GM23248 (cell line): Measurements from ENCODE around the gene KCNH6. TPM values are rescaled to one million over a fixed set of nuclear protein-coding genes. Genes with fewer than 3 reads are reported as not detected.

Experiments used
- DNase-seq: peaks from one replicate; pipeline ENCODE4 v3.0.0-alpha.2; 2015
- H2AFZ ChIP-seq: fragments of 200-600 bp; sonication (generic); 2 replicates; pipeline ENCODE4 v1.6.1; 2016; ENCODE audit warnings: antibody characterized with exemption
- H3F3A ChIP-seq: fragments of 200-600 bp; sonication (generic); 2 replicates; pipeline ENCODE4 v1.6.1; 2016; ENCODE audit warnings: mild to moderate bottlenecking, antibody characterized with exemption, mixed run types; ENCODE audit not compliant: insufficient read depth
- H3K27ac ChIP-seq: fragments of 200-600 bp; sonication (generic); 2 replicates; pipeline ENCODE4 v1.5.1; 2016; ENCODE audit warnings: mild to moderate bottlenecking
- H3K27me3 ChIP-seq: fragments of 200-600 bp; sonication (generic); replicated peaks from 2 replicates; pipeline ENCODE4 v1.6.1; 2016; ENCODE audit warnings: mild to moderate bottlenecking; ENCODE audit not compliant: insufficient read depth
- H3K36me3 ChIP-seq: fragments of 200-600 bp; sonication (generic); 2 replicates; pipeline ENCODE4 v1.6.1; 2016; ENCODE audit warnings: low read depth, mild to moderate bottlenecking
- H3K4me1 ChIP-seq: fragments of 200-600 bp; sonication (generic); 2 replicates; pipeline ENCODE4 v1.6.1; 2016; ENCODE audit warnings: mild to moderate bottlenecking; ENCODE audit not compliant: insufficient read depth
- H3K4me2 ChIP-seq: fragments of 200-600 bp; sonication (generic); one replicate; pipeline ENCODE4 v1.6.1; 2016; ENCODE audit warnings: mild to moderate bottlenecking; ENCODE audit not compliant: unreplicated experiment
- H3K4me3 ChIP-seq: fragments of 200-600 bp; sonication (generic); 2 replicates; pipeline ENCODE4 v1.5.1; 2016; ENCODE audit warnings: mild to moderate bottlenecking
- H3K79me2 ChIP-seq: fragments of 200-600 bp; sonication (generic); 2 replicates; pipeline ENCODE4 v1.6.1; 2016; ENCODE audit warnings: mild to moderate bottlenecking; ENCODE audit not compliant: insufficient read depth
- H3K9ac ChIP-seq: fragments of 200-600 bp; sonication (generic); 2 replicates; pipeline ENCODE4 v1.6.1; 2016; ENCODE audit warnings: mild to moderate bottlenecking
- H3K9me2 ChIP-seq: fragments of 200-600 bp; sonication (generic); 2 replicates; pipeline ENCODE4 v1.6.1; 2016; ENCODE audit warnings: mixed run types, mild to moderate bottlenecking, moderate library complexity; ENCODE audit not compliant: insufficient read depth
- H3K9me3 ChIP-seq: fragments of 200-600 bp; sonication (generic); one replicate; pipeline ENCODE4 v1.6.1; 2017; ENCODE audit warnings: low read depth
- H4K20me1 ChIP-seq: fragments of 200-600 bp; sonication (generic); 2 replicates; pipeline ENCODE4 v1.6.0; 2016; ENCODE audit not compliant: insufficient read depth
- EZH2 ChIP-seq: fragments of 200-600 bp; sonication (generic); IDR thresholded peaks from 2 replicates; pipeline ENCODE4 v1.6.1; 2018; ENCODE audit warnings: antibody characterized with exemption, mild to moderate bottlenecking; ENCODE audit not compliant: insufficient read depth, poor library complexity, severe bottlenecking
- EZH2phosphoT487 ChIP-seq: fragments of 200-600 bp; sonication (generic); IDR thresholded peaks from 2 replicates; pipeline ENCODE4 v1.6.1; 2018; ENCODE audit warnings: antibody characterized with exemption, moderate library complexity, mild to moderate bottlenecking, low read depth; ENCODE audit not compliant: insufficient read depth
- WGBS, 2 experiments: methylation state at CpG; one replicate each; pipeline ENCODE4 v1.1.6; 2015 to 2017; ENCODE audit warnings: low lambda C conversion rate in 2 of 2, low coverage in 1 of 2; ENCODE audit errors: missing lambda C conversion rate in 2 of 2; 5-methylcytosine and 5-hydroxymethylcytosine counted together
- in situ Hi-C: fragments of 300-500 bp; cut with MboI; formaldehyde crosslinking; loops from 2 replicates; pipeline ENCODE4 v1.15.0; 2020
- polyA plus RNA-seq: library from polyadenylated mRNA; unstranded; fragments of >200 nt; fragmentation: Nextera tagmentation; extraction: Ambion mirVana; gene quantifications from 2 replicates; pipeline ENCODE4 v1.2.1, GENCODE V29; 2016
- total RNA-seq: library from RNA; depleted of rRNA; stranded (reverse); fragments of >200 nt; shearing (Covaris generic); gene quantifications from 2 replicates; pipeline ENCODE4 v1.2.3, GENCODE V29; 2014; rRNA removed

Gene KCNH6, protein sequence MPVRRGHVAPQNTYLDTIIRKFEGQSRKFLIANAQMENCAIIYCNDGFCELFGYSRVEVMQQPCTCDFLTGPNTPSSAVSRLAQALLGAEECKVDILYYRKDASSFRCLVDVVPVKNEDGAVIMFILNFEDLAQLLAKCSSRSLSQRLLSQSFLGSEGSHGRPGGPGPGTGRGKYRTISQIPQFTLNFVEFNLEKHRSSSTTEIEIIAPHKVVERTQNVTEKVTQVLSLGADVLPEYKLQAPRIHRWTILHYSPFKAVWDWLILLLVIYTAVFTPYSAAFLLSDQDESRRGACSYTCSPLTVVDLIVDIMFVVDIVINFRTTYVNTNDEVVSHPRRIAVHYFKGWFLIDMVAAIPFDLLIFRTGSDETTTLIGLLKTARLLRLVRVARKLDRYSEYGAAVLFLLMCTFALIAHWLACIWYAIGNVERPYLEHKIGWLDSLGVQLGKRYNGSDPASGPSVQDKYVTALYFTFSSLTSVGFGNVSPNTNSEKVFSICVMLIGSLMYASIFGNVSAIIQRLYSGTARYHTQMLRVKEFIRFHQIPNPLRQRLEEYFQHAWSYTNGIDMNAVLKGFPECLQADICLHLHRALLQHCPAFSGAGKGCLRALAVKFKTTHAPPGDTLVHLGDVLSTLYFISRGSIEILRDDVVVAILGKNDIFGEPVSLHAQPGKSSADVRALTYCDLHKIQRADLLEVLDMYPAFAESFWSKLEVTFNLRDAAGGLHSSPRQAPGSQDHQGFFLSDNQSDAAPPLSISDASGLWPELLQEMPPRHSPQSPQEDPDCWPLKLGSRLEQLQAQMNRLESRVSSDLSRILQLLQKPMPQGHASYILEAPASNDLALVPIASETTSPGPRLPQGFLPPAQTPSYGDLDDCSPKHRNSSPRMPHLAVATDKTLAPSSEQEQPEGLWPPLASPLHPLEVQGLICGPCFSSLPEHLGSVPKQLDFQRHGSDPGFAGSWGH
- total RNA-seq (not detected in 2 replicates), polyA plus RNA-seq (not detected in 2 replicates)

DNA sequence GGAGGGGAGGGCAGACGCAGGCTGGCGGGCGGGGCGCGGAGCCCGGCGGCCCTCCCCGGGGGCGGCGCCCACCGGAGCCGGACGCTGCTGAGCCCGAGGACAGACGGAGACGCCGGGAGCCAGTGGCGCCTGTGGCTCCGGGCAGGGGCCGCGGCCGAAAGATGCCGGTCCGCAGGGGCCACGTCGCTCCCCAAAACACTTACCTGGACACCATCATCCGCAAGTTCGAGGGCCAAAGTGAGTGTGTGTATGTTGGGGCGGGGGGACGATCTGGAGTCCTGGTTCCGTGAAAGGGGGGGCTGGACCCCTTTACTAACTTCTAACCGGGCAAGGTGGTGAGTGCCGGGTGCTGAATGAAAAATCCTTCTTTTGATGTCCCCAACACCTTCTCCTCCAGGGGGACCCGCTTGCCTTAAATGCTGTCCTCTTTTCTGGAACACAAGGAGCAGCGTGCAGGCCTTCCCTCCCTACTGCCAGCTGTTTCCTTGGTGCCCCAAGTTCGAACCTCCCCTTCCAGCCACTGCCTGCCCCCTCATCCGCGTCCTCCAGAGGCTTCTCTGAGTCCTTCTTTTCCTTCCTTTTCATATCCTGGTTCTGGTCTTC lies at the start of gene KCNH6:
Gene KCNH6, plus strand, starts transcription at position 106 of the 603 bp plus-strand sequence. Its CDS starts 56 bp downstream, at position 162.
- Histone ChIP-seq H3F3A (no peaks in the 10 kb centered on the region), H3K4me2 (peak within 1 kb of the TSS; percentile 20), H3K79me2 (no peaks in the 10 kb centered on the region), H3K9me3 (no peaks in the 10 kb centered on the region), H2AFZ (no peak within 1 kb of the TSS), H4K20me1 (no peaks in the 10 kb centered on the region), H3K4me3 (no peak within 1 kb of the TSS), H3K27ac (no peak within 1 kb of the TSS), H3K4me1 (no peaks in the 10 kb centered on the region), H3K9ac (no peak within 1 kb of the TSS), H3K36me3 (no peaks in the 10 kb centered on the region), H3K9me2 (no peaks in the 10 kb centered on the region), H3K27me3 (no peaks in the 10 kb centered on the region; the same call in none of the 2 replicates)
- no peak for TF ChIP-seq EZH2phosphoT487
- no peak for TF ChIP-seq EZH2
- in situ Hi-C loops: no loop called here
- WGBS, 2 experiments: 8 to 20% methylated on average over 14 to 37 of the region's 38 CpGs
- DNase-seq: no peak

DNA sequence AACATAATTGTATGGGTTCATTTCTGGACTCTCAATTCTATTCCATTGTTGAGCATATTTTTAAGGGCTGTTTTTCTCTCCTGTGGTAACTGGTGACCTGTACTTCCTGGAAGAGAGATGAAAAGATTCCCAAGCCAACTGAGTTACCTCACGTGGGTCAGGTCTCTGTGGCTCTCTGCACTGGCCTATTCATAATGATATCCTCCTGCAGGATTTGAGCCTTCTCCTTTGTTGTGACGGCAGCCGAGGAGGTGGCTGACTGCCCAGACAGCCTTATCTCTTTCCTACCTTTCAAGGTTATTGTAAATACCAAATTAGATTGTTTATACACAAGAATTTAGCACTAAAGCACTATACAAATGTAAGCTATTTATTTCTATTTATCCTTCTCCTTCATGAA lies 49.0 kb upstream of the KCNH6 start:
- DNase-seq: no peak
- in situ Hi-C loops: no loop called here
- Histone ChIP-seq H3K9me3 (no peaks in the 10 kb centered on the region), H3K4me2 (no peak overlapping the region), H3K9me2 (no peaks in the 10 kb centered on the region), H3K4me3 (no peak overlapping the region), H3F3A (no peaks in the 10 kb centered on the region), H4K20me1 (no peaks in the 10 kb centered on the region), H3K4me1 (peaks cover 13% of the 10 kb centered on the region), H3K27me3 (no peaks in the 10 kb centered on the region), H3K79me2 (no peaks in the 10 kb centered on the region), H3K27ac (no peak overlapping the region), H3K9ac (no peak overlapping the region), H2AFZ (no peak overlapping the region), H3K36me3 (no peaks in the 10 kb centered on the region)
- 53% methylated on average over 3 of the region's 3 CpGs for WGBS, 2 experiments
- TF ChIP-seq EZH2phosphoT487: no peak
- no peak for TF ChIP-seq EZH2

DNA sequence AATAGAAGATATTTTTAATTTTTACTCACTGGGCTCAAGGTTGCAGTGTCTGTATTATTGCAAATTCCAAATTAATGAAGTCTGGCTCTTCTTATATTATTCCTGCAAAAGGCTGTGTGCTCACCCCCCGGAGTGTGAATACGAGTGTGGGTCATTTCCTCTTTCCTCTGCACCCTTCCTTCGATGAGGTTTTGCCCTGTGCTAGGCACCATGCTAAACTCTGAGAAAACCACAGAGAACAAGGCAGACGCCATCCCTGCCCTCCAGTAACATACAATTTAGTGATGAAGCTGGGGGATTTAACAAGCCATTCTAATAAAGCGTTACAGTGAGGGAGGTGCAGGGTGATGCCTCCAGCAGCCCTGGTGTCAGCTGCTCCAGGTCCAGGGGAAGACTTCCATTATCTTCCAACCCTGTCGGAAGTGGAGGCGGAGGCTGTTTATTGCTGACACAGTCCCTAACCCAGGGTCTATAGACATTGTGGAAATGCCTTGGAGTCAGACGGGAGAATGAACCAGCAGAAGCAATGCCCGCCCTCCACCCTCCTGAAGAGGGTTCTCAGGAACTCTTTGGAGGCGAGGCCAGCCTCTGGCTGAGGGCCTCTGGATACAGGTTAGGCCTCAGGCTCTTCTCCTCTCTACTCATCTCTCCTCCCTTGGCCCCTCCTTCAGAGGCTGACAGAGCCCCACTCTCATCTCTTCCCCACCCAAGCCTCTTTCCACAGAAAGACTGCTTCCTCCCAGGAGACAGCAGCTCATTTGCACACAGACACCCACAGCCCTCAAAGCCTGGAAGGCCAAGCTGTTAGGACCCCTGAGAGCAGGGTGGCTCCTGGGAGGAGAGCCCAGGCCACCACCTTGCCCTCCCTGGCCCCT lies 48.3 kb upstream of the KCNH6 start:
- H4K20me1 ChIP-seq: no peaks in the 10 kb centered on the region
- no peak overlapping the region for H2AFZ ChIP-seq
- no peak overlapping the region for H3K9ac ChIP-seq
- H3K4me1 ChIP-seq: peaks cover 13% of the 10 kb centered on the region
- H3K36me3 ChIP-seq: no peaks in the 10 kb centered on the region
- 88 to 91% methylated on average over 10 of the region's 10 CpGs for WGBS, 2 experiments
- in situ Hi-C loops: no loop called here
- no peaks in the 10 kb centered on the region for H3K9me3 ChIP-seq
- no peaks in the 10 kb centered on the region for H3K27me3 ChIP-seq
- no peak for DNase-seq
- no peak for TF ChIP-seq EZH2
- TF ChIP-seq EZH2phosphoT487: no peak
- no peaks in the 10 kb centered on the region for H3K79me2 ChIP-seq
- H3K4me2 ChIP-seq: no peak overlapping the region
- H3F3A ChIP-seq: no peaks in the 10 kb centered on the region
- H3K9me2 ChIP-seq: no peaks in the 10 kb centered on the region
- H3K27ac ChIP-seq: no peak overlapping the region
- no peak overlapping the region for H3K4me3 ChIP-seq
